Prostate gland (tissue), 2 donors: ENCODE data around the gene MANBA. TPM values are rescaled to one million over a fixed set of nuclear protein-coding genes. Genes with fewer than 3 reads are reported as not detected.
"Not testable (repeated sequence)": the region's sequence is repeated elsewhere in the genome, so short reads cannot be mapped to it uniquely, and the experiment has no call there.

ENCODE experiments used
- DNase-seq: peaks from one replicate; pipeline ENCODE4 v3.0.0-alpha.2; 2019; ENCODE audit warnings: low spot score
- H3K27ac ChIP-seq, 2 donors: fragments of 200-600 bp; sonication (generic); 2 replicates each; pipeline ENCODE4 v1.5.1; 2017 to 2019
- H3K27me3 ChIP-seq: fragments of 200-600 bp; sonication (generic); replicated peaks from 2 replicates; pipeline ENCODE4 v1.5.1; 2019; ENCODE audit not compliant: insufficient read depth
- H3K36me3 ChIP-seq, 2 donors: fragments of 200-600 bp; sonication (generic); 1 replicate in 1 of 2; 2 replicates in 1 of 2; pipeline versions ENCODE4 v1.5.1 to v1.8.1; 2017 to 2019
- H3K4me1 ChIP-seq: fragments of 200-600 bp; sonication (generic); replicated peaks from 2 replicates; pipeline ENCODE4 v1.5.1; 2019
- H3K4me3 ChIP-seq, 2 donors: fragments of 200-600 bp; sonication (generic); 2 replicates each; pipeline ENCODE4 v1.5.1; 2017 to 2019
- H3K9me3 ChIP-seq: fragments of 200-600 bp; sonication (generic); 2 replicates; pipeline ENCODE4 v1.5.1; 2017
- POLR2A ChIP-seq: fragments of 450-650 bp; IDR thresholded peaks from one replicate; pipeline ENCODE4 v1.6.1; 2016; ENCODE audit warnings: antibody characterized with exemption, mild to moderate bottlenecking
- POLR2AphosphoS5 ChIP-seq: sonication (generic); formaldehyde crosslinking; IDR thresholded peaks from one replicate; pipeline ENCODE4 v1.6.1; 2017; ENCODE audit warnings: antibody characterized with exemption
- WGBS: methylation state at CpG from one replicate; pipeline ENCODE4 v1.1.5; 2018; 5-methylcytosine and 5-hydroxymethylcytosine counted together
- intact Hi-C: fragments of 100-400 bp; cut with DNase I; formaldehyde crosslinking; loops from one replicate; pipeline ENCODE4 v1.14.2; 2022
- total RNA-seq, 2 donors: library from RNA; depleted of rRNA; stranded (reverse); fragments of >200 nt; gene quantifications; one replicate each; pipeline ENCODE4 v1.1.0, GENCODE V29; 2016
- TF ChIP-seq, protein P1 (sequence below), 4 experiments: fragments of 200-600 bp in 2 of 4; fragments of 450-650 bp in 2 of 4; sonication (generic) in 2 of 4; IDR thresholded peaks; 1 replicate in 3 of 4; 2 replicates in 1 of 4; pipeline ENCODE4 v1.5.1; 2016 to 2019; ENCODE audit warnings: antibody characterized with exemption in 4 of 4, mild to moderate bottlenecking in 2 of 4, moderate library complexity in 2 of 4

The MANBA gene
- total RNA-seq, 2 donors from 2014 or later: 29.7 to 41.6 TPM

DNA sequence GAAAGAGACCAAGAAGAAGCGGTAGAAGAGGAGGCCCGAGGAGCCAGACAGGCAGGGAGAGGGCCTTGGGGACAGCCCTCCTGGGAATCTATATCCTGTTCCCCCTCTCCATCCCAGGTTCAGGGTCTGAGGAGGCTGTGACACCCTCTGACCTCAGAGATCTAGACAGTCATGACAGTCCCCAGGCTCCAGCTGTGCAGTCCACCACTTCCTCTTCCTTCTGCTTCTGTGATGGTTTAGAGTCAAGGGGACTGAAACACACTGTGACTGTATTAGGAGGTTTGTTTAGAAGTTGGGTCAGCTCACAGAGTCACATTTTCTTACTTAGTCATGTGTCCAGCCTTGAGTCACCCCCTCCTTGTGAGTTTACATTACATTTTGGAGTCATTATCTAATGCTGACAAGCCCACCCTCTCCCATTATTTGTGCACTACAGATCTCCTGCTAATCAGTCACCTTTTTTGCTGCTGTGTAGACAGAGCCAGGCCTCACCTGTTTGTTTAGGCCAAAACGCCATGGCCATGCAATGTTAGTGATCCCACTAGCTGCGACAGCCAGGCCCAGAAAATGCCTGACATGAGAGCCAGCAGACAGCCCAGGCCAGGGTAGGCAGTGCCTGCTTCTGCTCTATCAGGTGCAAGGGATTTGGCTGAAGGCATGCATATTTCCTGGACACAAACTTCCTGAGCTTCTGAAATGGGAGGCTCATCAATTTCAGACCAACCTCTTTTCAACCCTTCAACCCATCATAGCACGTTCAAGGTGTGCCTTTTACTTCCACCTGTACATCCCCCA, 26.0 kb downstream of the MANBA start:
- WGBS: 86% methylated on average over 5 of the region's 5 CpGs
- H3K36me3 ChIP-seq: no peaks in the 10 kb centered on the region
- no peaks in the 10 kb centered on the region for H3K27me3 ChIP-seq
- DNase-seq: no peak
- no peaks in the 10 kb centered on the region for H3K4me1 ChIP-seq
- H3K27ac ChIP-seq: no peak overlapping the region
- H3K9me3 ChIP-seq: no peaks in the 10 kb centered on the region
- intact Hi-C loops: no loop called here
- H3K4me3 ChIP-seq: no peak overlapping the region
- TF ChIP-seq POLR2A (no peak), POLR2AphosphoS5 (no peak)
- TF ChIP-seq, protein P1, sequence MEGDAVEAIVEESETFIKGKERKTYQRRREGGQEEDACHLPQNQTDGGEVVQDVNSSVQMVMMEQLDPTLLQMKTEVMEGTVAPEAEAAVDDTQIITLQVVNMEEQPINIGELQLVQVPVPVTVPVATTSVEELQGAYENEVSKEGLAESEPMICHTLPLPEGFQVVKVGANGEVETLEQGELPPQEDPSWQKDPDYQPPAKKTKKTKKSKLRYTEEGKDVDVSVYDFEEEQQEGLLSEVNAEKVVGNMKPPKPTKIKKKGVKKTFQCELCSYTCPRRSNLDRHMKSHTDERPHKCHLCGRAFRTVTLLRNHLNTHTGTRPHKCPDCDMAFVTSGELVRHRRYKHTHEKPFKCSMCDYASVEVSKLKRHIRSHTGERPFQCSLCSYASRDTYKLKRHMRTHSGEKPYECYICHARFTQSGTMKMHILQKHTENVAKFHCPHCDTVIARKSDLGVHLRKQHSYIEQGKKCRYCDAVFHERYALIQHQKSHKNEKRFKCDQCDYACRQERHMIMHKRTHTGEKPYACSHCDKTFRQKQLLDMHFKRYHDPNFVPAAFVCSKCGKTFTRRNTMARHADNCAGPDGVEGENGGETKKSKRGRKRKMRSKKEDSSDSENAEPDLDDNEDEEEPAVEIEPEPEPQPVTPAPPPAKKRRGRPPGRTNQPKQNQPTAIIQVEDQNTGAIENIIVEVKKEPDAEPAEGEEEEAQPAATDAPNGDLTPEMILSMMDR (IDR thresholded peaks at IDR 0.05): no peak

DNA sequence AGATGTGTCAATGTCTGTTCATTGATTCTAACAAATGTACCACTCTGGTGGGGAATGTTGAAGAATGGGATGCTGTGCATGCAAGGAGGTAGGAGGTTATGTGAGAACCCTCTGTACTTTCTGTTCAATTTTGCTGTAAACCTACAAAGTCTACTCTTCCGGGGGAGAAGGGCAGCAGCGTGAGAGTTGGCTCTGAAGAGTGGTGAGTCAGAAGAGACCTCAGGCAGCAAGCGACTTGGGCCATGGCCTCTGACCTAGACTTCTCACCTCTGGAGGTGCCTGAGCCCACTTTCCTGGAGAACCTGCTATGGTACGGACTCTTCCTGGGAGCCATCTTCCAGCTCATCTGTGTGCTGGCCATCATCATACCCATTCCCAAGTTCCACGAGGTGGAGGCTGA, 26.7 kb downstream of the MANBA start:
- no peaks in the 10 kb centered on the region for H3K4me1 ChIP-seq
- DNase-seq: no peak
- WGBS: 95% methylated on average over 5 of the region's 5 CpGs

DNA sequence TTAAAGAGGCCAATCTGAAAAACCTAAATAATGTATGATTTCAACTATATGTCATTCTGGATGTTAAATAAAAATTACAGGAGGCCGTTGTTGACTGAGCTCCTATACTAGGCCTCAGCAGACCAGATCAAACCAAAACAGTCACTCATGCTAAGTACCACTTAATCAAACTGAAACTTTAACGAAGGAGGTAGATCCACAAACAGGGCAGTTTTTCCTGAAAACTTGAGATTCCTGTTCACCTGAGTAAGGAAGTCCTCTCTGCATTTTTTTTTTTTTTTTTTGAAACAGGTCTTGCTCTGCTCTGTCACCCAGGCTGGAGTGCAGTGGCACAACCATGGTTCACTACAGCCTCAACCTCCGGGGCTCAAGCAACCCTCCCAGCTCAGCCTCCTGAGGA, 27.7 kb downstream of the MANBA start:
- H3K27me3 ChIP-seq: no peaks in the 10 kb centered on the region
- no peak overlapping the region for H3K27ac ChIP-seq
- no peak for TF ChIP-seq POLR2A
- no peak for TF ChIP-seq POLR2AphosphoS5
- TF ChIP-seq, protein P1 (IDR thresholded peaks at IDR 0.05): no peak
- intact Hi-C loops: no loop called here
- no peaks in the 10 kb centered on the region for H3K36me3 ChIP-seq
- H3K9me3 ChIP-seq: no peaks in the 10 kb centered on the region
- no peak overlapping the region for H3K4me3 ChIP-seq
- DNase-seq: no peak
- H3K4me1 ChIP-seq: no peaks in the 10 kb centered on the region
- WGBS: 77% methylated on average over 3 of the region's 3 CpGs

More for the DNA sequence above, 26.7 kb downstream of the MANBA start:
- intact Hi-C loops: no loop called here
- Histone ChIP-seq H3K4me3 (no peak overlapping the region), H3K27me3 (no peaks in the 10 kb centered on the region), H3K27ac (no peak overlapping the region), H3K9me3 (no peaks in the 10 kb centered on the region), H3K36me3 (no peaks in the 10 kb centered on the region)
- TF ChIP-seq, protein P1 (IDR thresholded peaks at IDR 0.05): no peak
- TF ChIP-seq POLR2A (no peak), POLR2AphosphoS5 (no peak)

DNA sequence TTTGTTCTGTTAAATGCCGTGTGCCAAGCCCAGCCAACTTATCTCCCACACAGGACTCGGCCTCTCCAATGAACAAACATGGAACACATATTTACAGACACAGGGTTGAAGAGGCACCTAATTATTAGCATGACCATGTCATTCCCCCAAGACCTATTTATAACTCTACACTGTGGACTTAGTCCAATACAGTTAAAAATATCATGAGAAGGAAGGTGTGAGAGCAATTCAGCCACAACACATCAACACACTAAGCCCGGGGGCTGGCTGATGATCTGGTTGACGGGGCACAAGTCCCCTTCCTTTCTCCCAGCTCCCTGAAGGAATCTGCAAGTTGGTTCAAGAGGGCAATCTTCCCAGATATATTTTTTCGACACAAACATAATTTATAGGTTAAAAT, 28.1 kb downstream of the MANBA start:
- no peak for DNase-seq
- H3K27ac ChIP-seq: no peak overlapping the region
- 81% methylated on average over 5 of the region's 5 CpGs for WGBS
- H3K36me3 ChIP-seq: no peaks in the 10 kb centered on the region
- no peaks in the 10 kb centered on the region for H3K9me3 ChIP-seq
- H3K4me3 ChIP-seq: no peak overlapping the region
- H3K4me1 ChIP-seq: no peaks in the 10 kb centered on the region
- intact Hi-C loops: no loop called here
- TF ChIP-seq, protein P1 (IDR thresholded peaks at IDR 0.05): no peak
- TF ChIP-seq POLR2AphosphoS5: no peak
- TF ChIP-seq POLR2A: no peak
- H3K27me3 ChIP-seq: no peaks in the 10 kb centered on the region

DNA sequence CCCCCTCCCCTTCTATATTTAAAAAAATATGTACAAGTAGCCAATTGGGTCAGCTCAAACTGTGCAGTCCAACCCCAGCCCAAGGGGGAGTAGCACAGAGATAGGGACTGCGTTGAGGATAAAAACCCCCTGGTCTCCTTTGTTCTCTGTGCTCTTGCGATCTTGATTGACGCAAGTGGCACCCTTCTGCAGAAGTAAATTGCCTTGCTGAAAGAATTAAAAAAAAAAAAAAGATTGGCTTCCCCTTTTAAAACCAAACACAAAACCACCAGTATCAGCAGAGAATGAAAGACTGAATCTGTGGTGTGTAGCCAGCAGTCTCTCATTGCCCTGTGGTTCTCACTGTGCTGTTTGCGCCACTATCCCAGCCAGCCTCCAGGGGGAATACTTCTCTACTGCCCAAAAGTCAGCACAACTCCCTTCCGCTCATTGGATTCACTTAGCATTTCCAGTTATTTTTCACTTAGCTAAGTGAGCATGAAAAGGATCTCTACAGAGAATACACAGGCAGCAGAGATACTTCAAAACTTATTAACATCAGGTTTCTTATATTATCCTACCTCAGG, 29.7 kb downstream of the MANBA start:
- Histone ChIP-seq H3K4me3 (no peak overlapping the region), H3K4me1 (no peaks in the 10 kb centered on the region), H3K36me3 (no peaks in the 10 kb centered on the region), H3K27me3 (no peaks in the 10 kb centered on the region), H3K9me3 (no peaks in the 10 kb centered on the region), H3K27ac (no peak overlapping the region)
- DNase-seq: no peak
- WGBS: 98% methylated on average over 5 of the region's 5 CpGs
- TF ChIP-seq, protein P1 (IDR thresholded peaks at IDR 0.05): no peak
- TF ChIP-seq POLR2AphosphoS5 (no peak), POLR2A (no peak)
- intact Hi-C loops: no loop called here

DNA sequence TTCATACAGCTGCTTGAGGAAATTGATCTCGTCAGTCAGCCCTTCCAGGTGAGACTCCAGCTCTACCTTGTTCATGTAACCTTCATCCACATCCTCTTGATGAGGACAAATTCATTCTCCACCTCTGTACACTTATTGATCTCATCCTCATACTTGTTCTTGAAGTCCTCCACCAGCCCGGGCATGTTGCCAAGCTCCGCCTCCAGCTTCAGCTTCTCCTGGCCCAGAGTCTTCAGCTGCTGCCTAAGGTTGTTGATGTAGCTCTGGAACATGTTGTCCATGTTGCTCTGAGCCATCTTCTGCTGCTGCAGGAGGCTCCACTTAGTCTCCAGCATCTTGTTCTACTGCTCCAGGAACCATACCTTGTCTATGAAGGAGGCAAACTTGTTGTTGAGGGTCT, 31.3 kb downstream of the MANBA start:
- H3K9me3 ChIP-seq, H3K27me3 ChIP-seq, H3K4me1 ChIP-seq, DNase-seq, H3K27ac ChIP-seq, H3K36me3 ChIP-seq, intact Hi-C loops, H3K4me3 ChIP-seq: not testable (repeated sequence)
- 97% methylated on average over 3 of the region's 3 CpGs for WGBS

DNA sequence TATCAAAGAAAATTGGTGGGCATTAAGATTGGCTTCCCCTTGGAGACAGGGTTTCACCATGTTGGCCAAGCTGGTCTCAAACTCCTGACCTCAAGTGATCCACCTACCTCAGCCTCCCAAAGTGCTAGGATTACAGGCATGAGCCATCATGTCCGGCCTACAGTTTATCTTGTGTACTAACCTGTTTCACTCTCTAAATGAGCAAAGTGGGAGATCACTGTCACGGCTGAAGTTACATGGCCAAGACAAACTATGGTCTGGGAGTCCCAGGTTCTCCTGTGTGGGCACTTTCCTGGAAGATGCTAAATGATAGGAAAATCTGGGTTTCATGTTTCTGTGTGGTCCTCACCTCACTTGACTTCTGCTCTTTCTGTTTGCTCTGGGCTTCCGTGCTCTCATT, 33.8 kb downstream of the MANBA start:
- H3K36me3 ChIP-seq, DNase-seq, H3K4me1 ChIP-seq, H3K27ac ChIP-seq, intact Hi-C loops, H3K9me3 ChIP-seq, H3K27me3 ChIP-seq, H3K4me3 ChIP-seq: not testable (repeated sequence)
- WGBS: 88% methylated on average over 3 of the region's 3 CpGs
